WTC11 (cell line): ENCODE data around the gene DRC1.

Source experiments
- ETV6 ChIP-seq: sonication (generic); formaldehyde crosslinking; IDR thresholded peaks from 2 replicates; pipeline ENCODE4 v1.8.1; 2022; ENCODE audit warnings: mild to moderate bottlenecking, missing genetic modification reagents
- FOXK1 ChIP-seq: sonication (generic); formaldehyde crosslinking; IDR thresholded peaks from 2 replicates; pipeline ENCODE4 v1.8.0; 2022; ENCODE audit warnings: mild to moderate bottlenecking, moderate library complexity, missing genetic modification reagents
- GABPB1 ChIP-seq: sonication (generic); formaldehyde crosslinking; IDR thresholded peaks from 2 replicates; pipeline ENCODE4 v1.8.1; 2023; ENCODE audit warnings: mild to moderate bottlenecking, missing genetic modification reagents
- HMGXB4 ChIP-seq: sonication (generic); formaldehyde crosslinking; IDR thresholded peaks from 2 replicates; pipeline ENCODE4 v1.8.1; 2023; ENCODE audit warnings: mild to moderate bottlenecking, moderate library complexity, missing genetic modification reagents
- MXD4 ChIP-seq: fragments of 250-450 bp; sonication (Bioruptor Pico); IDR thresholded peaks from 2 replicates; pipeline ENCODE4 v1.8.0; 2021; ENCODE audit warnings: mild to moderate bottlenecking, moderate library complexity, borderline replicate concordance
- NFYB ChIP-seq: sonication (generic); formaldehyde crosslinking; conservative IDR thresholded peaks from 2 replicates; pipeline ENCODE4 v1.8.0; 2022; ENCODE audit warnings: low read depth, missing genetic modification reagents
- RELA ChIP-seq: sonication (generic); formaldehyde crosslinking; IDR thresholded peaks from 2 replicates; pipeline ENCODE4 v1.8.1; 2022; ENCODE audit warnings: missing genetic modification reagents, mild to moderate bottlenecking, borderline replicate concordance
- SP1 ChIP-seq: sonication (generic); formaldehyde crosslinking; conservative IDR thresholded peaks from 2 replicates; pipeline ENCODE4 v1.8.1; 2022; ENCODE audit warnings: missing genetic modification reagents
- TCF7 ChIP-seq: sonication (generic); formaldehyde crosslinking; IDR thresholded peaks from 2 replicates; pipeline ENCODE4 v1.8.0; 2022; ENCODE audit warnings: mild to moderate bottlenecking, low read depth, missing genetic modification reagents, moderate library complexity
- ZBTB43 ChIP-seq: sonication (generic); formaldehyde crosslinking; IDR thresholded peaks from 2 replicates; pipeline ENCODE4 v1.8.1; 2023; ENCODE audit warnings: mild to moderate bottlenecking, missing genetic modification reagents
- ZMAT4 ChIP-seq: fragments of 250-450 bp; sonication (Bioruptor Pico); IDR thresholded peaks from 2 replicates; pipeline ENCODE4 v1.9.0; 2021; ENCODE audit warnings: mild to moderate bottlenecking
- TF ChIP-seq, protein P1 (sequence below): fragments of 200-600 bp; IDR thresholded peaks from 2 replicates; pipeline ENCODE4 v1.8.0; 2022; ENCODE audit warnings: antibody characterized with exemption
- TF ChIP-seq, protein P2 (sequence below): sonication (generic); formaldehyde crosslinking; conservative IDR thresholded peaks from 2 replicates; pipeline ENCODE4 v1.8.1; 2022; ENCODE audit warnings: mild to moderate bottlenecking, missing genetic modification reagents

- TF ChIP-seq, protein P1, sequence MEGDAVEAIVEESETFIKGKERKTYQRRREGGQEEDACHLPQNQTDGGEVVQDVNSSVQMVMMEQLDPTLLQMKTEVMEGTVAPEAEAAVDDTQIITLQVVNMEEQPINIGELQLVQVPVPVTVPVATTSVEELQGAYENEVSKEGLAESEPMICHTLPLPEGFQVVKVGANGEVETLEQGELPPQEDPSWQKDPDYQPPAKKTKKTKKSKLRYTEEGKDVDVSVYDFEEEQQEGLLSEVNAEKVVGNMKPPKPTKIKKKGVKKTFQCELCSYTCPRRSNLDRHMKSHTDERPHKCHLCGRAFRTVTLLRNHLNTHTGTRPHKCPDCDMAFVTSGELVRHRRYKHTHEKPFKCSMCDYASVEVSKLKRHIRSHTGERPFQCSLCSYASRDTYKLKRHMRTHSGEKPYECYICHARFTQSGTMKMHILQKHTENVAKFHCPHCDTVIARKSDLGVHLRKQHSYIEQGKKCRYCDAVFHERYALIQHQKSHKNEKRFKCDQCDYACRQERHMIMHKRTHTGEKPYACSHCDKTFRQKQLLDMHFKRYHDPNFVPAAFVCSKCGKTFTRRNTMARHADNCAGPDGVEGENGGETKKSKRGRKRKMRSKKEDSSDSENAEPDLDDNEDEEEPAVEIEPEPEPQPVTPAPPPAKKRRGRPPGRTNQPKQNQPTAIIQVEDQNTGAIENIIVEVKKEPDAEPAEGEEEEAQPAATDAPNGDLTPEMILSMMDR, result no peak
- TF ChIP-seq ETV6 (CRISPR knock-in tag), result no peak
- no peak for TF ChIP-seq GABPB1
- TF ChIP-seq MXD4 (CRISPR knock-in tag), result no peak
- no peak for TF ChIP-seq SP1 (CRISPR knock-in tag)
- TF ChIP-seq FOXK1, result no peak
- no peak for TF ChIP-seq NFYB (CRISPR knock-in tag)
- TF ChIP-seq RELA (CRISPR knock-in tag), result no peak
- no peak for TF ChIP-seq ZBTB43 (CRISPR knock-in tag)
- TF ChIP-seq ZMAT4 (CRISPR knock-in tag), result no peak
- no peak for TF ChIP-seq HMGXB4
- TF ChIP-seq, protein P2, sequence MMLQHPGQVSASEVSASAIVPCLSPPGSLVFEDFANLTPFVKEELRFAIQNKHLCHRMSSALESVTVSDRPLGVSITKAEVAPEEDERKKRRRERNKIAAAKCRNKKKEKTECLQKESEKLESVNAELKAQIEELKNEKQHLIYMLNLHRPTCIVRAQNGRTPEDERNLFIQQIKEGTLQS (CRISPR knock-in tag), result no peak
- TF ChIP-seq TCF7 (CRISPR knock-in tag), result no peak
Observed at GRCh38 chr2:26478366-26478765, 76.6 kb downstream of the DRC1 start.
